ENCODE data around the gene KANTR.

DNA sequence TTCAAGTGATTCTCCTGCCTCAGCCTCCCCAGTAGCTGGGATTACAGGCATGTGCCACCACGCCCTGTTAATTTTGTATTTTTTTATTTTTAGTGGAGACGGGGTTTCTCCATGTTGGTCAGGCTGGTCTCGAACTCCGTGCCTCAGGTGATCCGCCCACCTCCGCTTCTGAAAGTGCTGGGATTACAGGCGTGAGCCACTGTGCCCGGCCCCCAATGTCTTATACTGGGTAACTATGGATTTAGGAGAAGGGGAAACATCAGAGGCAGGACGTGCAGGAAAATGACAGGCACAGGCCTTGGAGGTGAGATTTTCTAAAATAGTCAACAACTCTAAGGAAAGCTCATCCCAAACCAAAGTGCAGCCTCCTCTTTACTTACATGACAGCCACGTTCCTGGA is 22.9 kb upstream of the KANTR start:
- TF ChIP-seq, protein P1, sequence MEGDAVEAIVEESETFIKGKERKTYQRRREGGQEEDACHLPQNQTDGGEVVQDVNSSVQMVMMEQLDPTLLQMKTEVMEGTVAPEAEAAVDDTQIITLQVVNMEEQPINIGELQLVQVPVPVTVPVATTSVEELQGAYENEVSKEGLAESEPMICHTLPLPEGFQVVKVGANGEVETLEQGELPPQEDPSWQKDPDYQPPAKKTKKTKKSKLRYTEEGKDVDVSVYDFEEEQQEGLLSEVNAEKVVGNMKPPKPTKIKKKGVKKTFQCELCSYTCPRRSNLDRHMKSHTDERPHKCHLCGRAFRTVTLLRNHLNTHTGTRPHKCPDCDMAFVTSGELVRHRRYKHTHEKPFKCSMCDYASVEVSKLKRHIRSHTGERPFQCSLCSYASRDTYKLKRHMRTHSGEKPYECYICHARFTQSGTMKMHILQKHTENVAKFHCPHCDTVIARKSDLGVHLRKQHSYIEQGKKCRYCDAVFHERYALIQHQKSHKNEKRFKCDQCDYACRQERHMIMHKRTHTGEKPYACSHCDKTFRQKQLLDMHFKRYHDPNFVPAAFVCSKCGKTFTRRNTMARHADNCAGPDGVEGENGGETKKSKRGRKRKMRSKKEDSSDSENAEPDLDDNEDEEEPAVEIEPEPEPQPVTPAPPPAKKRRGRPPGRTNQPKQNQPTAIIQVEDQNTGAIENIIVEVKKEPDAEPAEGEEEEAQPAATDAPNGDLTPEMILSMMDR (IDR thresholded peaks at IDR 0.05; ENCODE audit: low read length): no peak
- no peak for TF ChIP-seq EZH2phosphoT487 (IDR thresholded peaks at IDR 0.05; ENCODE audit: low read length)

Data from MM.1S (cell line).